HG02981 (cell line): ENCODE measurements around the gene IGSF21.

Experiments used
- ATAC-seq: cut with Tn5 transposase; IDR thresholded peaks from one replicate; pipeline ENCODE4 v1.9.1; 2021; ENCODE audit warnings: mild to moderate bottlenecking, moderate library complexity; ENCODE audit not compliant: unreplicated experiment

Gene IGSF21

GRCh38 chr1:18386591-18386990 is 279.0 kb downstream of the IGSF21 start:
- ATAC-seq = no peak

DNA sequence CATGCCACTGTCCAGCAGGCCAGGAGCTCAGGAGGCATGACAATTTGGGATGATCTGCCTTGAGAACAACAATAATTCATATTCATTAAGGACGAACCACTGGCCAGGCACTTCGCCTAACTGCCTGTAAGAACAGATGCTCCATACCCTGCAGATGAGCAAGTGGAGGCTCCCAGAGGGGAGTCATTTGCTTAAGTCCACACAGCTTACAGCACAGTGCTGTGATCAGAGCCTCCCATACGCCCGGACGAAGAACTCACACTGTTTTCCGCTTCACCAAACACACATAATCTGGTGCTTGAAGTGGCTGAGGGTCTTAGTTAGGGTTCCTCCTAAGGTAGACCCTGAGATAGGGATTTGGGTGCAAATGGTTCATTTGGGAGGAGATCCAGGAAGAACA is 279.7 kb downstream of the IGSF21 start:
- no peak for ATAC-seq

GRCh38 chr1:18390953-18391352 is 283.4 kb downstream of the IGSF21 start:
- ATAC-seq = no peak

GRCh38 chr1:18394563-18395156 is 287.1 kb downstream of the IGSF21 start:
- no peak for ATAC-seq

- ATAC-seq = no peak
Observed at GRCh38 chr1:18396247-18396980, 288.8 kb downstream of the IGSF21 start.

DNA sequence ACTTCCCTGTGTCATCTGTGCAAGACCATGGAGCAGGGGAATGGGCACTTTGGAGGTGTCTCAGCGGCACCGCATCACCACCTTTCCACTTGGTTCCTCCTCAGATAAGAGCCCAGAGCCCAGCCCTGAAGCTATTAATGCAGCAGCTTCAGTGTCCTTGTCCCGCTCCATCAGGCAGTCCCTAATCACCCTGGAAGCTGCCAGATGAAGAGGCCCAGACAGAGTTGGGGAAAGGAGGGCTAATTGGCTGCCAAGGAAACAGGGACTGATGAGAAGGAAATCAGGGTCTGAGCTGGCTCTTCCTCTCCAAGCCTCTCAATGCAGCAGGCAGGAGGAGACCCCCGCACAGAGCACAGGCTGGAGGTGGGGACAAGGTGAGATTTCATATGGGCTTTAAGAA is 290.0 kb downstream of the IGSF21 start:
- no peak for ATAC-seq

DNA sequence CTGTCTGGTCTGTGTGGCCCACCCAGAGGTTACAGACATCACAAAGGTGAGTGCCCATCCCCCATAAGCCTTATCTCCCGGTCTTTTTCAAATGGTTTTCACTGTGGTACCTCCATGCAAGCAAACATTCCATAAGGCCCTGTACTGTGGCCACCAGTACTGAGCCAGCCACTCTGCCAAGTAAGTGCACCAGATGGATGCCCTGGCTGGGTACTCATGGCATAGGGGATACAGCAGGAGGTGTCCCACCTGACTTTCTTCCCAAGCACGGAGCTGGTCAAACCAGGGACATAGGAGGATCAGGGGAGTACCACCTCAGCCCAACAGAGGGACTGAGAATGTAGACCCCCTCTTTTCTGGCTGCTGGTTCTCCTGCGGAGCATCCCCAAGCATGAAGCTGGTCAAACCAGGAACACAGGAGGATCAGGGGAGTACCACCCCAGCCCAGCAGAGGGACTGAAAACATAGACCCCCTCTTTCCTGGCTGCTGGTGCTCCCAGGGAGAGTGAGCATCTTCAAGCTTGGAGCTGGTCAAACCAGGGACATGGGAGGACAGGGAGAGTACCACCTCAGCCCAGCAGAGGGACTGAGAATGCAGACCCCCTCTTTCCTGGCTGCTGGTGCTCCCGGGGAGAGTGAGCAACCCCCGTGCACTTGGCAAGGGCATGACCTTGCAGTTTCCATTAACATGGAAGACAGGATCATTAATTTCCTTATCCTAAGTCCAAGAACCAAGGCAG is 291.4 kb downstream of the IGSF21 start:
- no peak for ATAC-seq

GRCh38 chr1:18400347-18401102 is 292.9 kb downstream of the IGSF21 start:
- no peak for ATAC-seq

- ATAC-seq = no peak
Observed at GRCh38 chr1:18401921-18402320, 294.3 kb downstream of the IGSF21 start.

- no peak for ATAC-seq
Observed at GRCh38 chr1:18404460-18404859, 296.9 kb downstream of the IGSF21 start.

DNA sequence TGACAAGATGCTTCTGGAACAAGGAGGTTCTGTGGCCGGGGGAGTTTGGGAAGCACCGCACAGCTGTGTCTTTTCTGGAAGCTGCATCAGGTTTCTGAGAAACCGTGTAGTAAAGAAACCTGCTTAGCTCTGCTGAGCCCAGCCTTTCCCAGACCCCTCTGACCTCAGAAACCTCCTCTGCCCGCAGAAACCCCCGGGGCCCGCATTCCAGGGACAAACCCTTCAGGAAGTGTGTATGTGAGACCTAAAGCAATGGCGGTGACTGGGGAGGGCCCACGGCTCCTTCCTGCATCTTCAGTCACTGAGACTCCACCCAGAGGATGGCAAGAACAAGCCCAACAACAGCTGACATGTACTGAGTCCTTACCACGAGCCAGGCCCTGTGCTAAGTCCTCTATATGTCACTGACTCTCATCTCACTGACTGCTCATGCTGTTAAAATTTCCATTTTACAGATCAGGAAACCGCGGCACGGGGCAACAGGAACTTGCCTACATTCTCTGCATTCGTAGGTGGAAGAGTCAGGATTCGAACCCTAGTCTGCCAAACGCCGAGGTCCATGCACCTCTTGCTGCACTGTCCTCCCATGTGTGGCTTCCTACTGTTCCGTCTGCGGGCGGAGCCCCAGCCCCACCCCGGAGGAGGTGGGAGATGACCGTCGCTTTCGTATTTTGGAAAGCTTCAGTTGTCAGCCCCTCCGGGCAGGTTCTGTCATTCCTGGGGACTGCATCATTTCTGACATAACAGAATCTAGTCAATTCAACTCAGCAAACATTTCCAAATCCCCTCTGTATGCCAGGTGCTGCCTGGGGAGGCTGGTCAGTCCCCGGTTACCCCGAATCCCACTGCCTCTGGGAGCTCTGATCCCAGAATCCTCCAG is 299.8 kb downstream of the IGSF21 start:
- ATAC-seq = no peak

- no peak for ATAC-seq
Observed at GRCh38 chr1:18408656-18409370, 301.2 kb downstream of the IGSF21 start.

- no peak for ATAC-seq
Observed at GRCh38 chr1:18409609-18410237, 302.1 kb downstream of the IGSF21 start.

DNA sequence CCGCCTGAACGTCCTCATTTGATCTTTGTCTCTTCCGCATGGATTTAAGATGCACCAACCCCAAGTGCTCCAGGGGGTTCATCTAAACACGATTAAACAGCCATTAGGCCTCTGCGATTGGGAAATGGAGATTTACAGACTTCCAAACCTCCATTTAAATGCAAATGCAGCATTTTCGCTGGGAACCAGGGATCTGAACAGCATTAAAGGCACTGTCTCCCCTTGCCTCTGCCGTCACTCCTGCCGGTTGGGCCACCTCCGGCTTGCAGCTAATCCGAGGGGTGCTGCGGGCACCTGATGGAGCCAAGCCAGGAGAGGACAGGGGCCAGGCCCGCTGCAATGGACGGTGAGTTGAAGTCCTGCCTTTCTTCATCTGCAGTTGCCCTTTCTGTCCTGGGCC is 302.8 kb downstream of the IGSF21 start:
- no peak for ATAC-seq

DNA sequence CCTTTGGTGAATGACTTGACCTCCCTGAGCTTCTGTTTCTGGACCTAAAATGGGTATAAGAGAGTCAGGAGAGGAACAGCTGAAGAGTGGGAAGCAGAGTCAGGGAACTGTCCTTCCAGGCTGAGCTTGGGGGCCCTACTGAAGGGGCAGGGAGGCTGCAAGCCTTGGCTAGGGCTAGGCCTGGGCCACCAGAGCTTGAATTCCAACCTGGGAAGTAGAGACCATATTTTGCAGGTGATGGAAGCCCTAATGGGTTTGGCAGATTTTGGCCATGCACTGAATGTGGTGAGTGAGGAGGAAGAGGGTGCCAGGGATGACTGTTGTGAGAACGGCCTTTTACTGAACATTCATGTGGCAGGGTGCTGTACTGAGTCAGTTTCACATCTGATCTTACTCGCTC is 303.7 kb downstream of the IGSF21 start:
- ATAC-seq = no peak

DNA sequence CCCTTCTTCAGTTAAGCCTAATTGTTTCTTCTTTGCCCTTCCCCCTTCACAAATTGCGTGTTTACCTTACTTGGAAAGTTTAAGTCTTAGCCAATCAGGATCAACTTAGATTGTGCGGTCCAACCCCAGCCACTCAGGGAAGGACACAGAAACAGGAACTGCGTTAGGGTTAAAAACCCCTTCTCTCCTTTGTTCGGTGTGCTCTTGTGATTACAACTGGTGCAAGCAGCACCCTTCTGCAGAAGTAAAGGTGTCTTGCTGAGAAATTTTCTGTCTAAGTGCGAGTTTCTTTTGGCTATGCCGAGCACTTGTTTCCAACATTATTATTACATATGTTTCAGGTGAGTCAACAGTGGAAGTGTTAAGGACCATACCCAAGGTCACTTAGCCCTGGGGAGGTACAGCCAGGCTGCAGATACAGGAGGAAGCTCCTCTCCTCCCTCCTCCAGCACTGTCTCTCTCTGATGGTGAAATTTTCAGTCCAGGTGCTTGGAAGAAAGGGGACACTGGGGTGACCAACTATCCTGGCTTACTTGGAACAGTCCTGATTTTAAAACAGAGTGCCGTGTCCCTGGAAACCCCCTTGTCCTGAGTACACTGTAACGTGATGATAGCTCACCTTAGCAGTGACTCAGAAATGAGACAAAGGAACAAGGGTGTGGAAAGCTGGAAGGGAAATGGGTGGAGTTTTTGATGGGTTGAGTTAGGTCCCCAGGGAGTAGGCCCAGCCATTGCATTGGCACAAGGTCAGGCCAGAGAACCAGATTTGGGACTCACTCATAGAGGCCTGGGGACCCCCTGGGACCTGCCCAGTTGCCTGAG is 304.4 kb downstream of the IGSF21 start:
- no peak for ATAC-seq

- ATAC-seq = no peak
Observed at GRCh38 chr1:18412882-18413353, 305.3 kb downstream of the IGSF21 start.
